Measurements from ENCODE around the gene SYCP3. TPM values are rescaled to one million over a fixed set of nuclear protein-coding genes. Genes with fewer than 3 reads are reported as not detected.

SYCP3 gene
- total and polyA plus RNA-seq, 2 of the 13 experiments (the other 11 are each of a cell fraction or from before 2014, with no cell fraction given): not detected

GRCh38 chr12:101697197-101697929 lies 41.9 kb downstream of the SYCP3 start, which contains the start of gene CHPT1 (continued):
- TF ChIP-seq SNAPC2 (CRISPR knock-in tag; IDR thresholded peaks at IDR 0.05) (no peak), ZNF230 (CRISPR knock-in tag; IDR thresholded peaks at IDR 0.05) (no peak), SKIL (CRISPR knock-in tag; IDR thresholded peaks at IDR 0.05; ENCODE audit: borderline replicate concordance) (peak; percentile 56), IKZF5 (CRISPR knock-in tag; IDR thresholded peaks at IDR 0.05) (peak; percentile 52; the same call in 1 of the 2 replicates), NFE2L1 (CRISPR knock-in tag; IDR thresholded peaks at IDR 0.05; ENCODE audit: borderline replicate concordance) (no peak), RORA (CRISPR knock-in tag; IDR thresholded peaks at IDR 0.05) (no peak), ZNF382 (CRISPR knock-in tag; IDR thresholded peaks at IDR 0.05; ENCODE audit: borderline replicate concordance) (no peak), BCLAF1 (IDR thresholded peaks at IDR 0.05) (no peak), ZNF704 (CRISPR knock-in tag; IDR thresholded peaks at IDR 0.05; ENCODE audit: borderline replicate concordance) (no peak), PHF21A (CRISPR knock-in tag; IDR thresholded peaks at IDR 0.05) (no peak), MXD1 (CRISPR knock-in tag; IDR thresholded peaks at IDR 0.05) (0 out of 2 replicates have a peak, but pooled peaks have one; percentile 19), ZHX1 (CRISPR knock-in tag; IDR thresholded peaks at IDR 0.05; ENCODE audit: low read depth) (no peak), ZNF761 (CRISPR knock-in tag; conservative IDR thresholded peaks at IDR 0.05) (no peak), ZNF275 (CRISPR knock-in tag; IDR thresholded peaks at IDR 0.05; ENCODE audit: borderline replicate concordance) (no peak), SP4 (CRISPR knock-in tag; IDR thresholded peaks at IDR 0.05) (no peak), TP53 (CRISPR knock-in tag; conservative IDR thresholded peaks at IDR 0.05) (0 out of 2 replicates have a peak, but pooled peaks have one; percentile 46)
